ENCODE measurements around the gene FAM107B.
A peak's percentile ranks its signal among the peaks of the same experiment; 100 is the strongest.
"Not testable (repeated sequence)": the region's sequence is repeated elsewhere in the genome, so short reads cannot be mapped to it uniquely, and the experiment has no call there.

Gene FAM107B

DNA sequence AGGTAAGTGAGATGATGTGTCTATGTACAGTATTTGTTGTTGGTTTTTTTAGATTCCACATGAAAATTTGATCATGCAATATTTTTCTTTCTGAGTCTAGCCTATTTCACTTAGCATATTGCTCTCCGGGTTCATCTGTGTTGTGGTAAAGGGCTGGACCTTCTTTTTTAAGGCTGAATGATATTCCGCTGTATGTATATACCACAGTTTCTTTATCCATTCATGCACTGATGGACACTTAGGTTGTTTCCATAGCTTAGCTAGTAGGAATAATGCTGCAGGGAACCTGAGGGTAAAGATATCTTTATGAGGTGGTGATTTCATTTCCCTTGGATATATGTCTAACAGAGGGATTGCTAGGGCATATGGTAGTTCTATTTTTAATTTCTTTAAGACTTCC, 80.8 kb downstream of the FAM107B start:
- DNase-seq, result no peak
- H3K4me1 Mint-ChIP-seq, result peaks cover 15% of the 10 kb centered on the region
- H3K27me3 Mint-ChIP-seq (ENCODE audit: low read depth, poor library complexity), result peaks cover 3% of the 10 kb centered on the region
- H3K36me3 Mint-ChIP-seq (ENCODE audit: low read depth), result no peaks in the 10 kb centered on the region
- no peak for TF ChIP-seq CTCF (IDR thresholded peaks at IDR 0.05)
- H3K9me3 Mint-ChIP-seq, result no peaks in the 10 kb centered on the region
- H3K4me3 Mint-ChIP-seq, result no peak overlapping the region
- H3K27ac Mint-ChIP-seq, result no peak overlapping the region

- peaks cover 6% of the 10 kb centered on the region for H3K27me3 Mint-ChIP-seq (ENCODE audit: low read depth, poor library complexity)
- H3K9me3 Mint-ChIP-seq, result no peaks in the 10 kb centered on the region
- peaks cover 28% of the 10 kb centered on the region for H3K4me1 Mint-ChIP-seq
- no peaks in the 10 kb centered on the region for H3K36me3 Mint-ChIP-seq (ENCODE audit: low read depth)
- no peak overlapping the region for H3K27ac Mint-ChIP-seq
- no peak overlapping the region for H3K4me3 Mint-ChIP-seq
- no peak for DNase-seq
- TF ChIP-seq CTCF (IDR thresholded peaks at IDR 0.05), result no peak
Measured at GRCh38 chr10:14692344-14693076, 82.2 kb downstream of the FAM107B start.

DNA sequence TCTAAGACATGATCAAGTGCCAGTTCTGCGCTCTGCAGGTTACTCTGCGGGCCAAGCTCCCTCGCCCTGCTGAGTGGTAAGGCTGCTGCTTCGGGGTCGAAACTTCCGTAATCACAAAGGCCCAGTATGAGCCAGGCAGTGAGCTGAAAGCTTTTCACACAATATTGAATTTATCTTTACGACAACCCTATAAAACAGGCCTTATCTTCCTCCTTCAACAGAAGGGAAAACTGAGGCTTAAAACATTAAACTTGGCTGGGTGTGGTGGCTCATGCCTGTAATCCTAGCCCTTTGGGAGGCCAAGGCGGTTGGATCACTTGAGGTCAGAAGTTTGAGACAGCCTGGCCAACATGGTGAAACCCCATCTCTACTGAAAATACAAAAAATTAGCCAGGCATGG, 83.3 kb downstream of the FAM107B start:
- H3K27ac Mint-ChIP-seq, result no peak overlapping the region
- no peaks in the 10 kb centered on the region for H3K9me3 Mint-ChIP-seq
- H3K27me3 Mint-ChIP-seq (ENCODE audit: low read depth, poor library complexity), result peaks cover 6% of the 10 kb centered on the region
- no peak overlapping the region for H3K4me3 Mint-ChIP-seq
- no peak for DNase-seq
- H3K4me1 Mint-ChIP-seq, result peaks cover 26% of the 10 kb centered on the region
- H3K36me3 Mint-ChIP-seq (ENCODE audit: low read depth), result no peaks in the 10 kb centered on the region
- TF ChIP-seq CTCF (IDR thresholded peaks at IDR 0.05), result no peak

DNA sequence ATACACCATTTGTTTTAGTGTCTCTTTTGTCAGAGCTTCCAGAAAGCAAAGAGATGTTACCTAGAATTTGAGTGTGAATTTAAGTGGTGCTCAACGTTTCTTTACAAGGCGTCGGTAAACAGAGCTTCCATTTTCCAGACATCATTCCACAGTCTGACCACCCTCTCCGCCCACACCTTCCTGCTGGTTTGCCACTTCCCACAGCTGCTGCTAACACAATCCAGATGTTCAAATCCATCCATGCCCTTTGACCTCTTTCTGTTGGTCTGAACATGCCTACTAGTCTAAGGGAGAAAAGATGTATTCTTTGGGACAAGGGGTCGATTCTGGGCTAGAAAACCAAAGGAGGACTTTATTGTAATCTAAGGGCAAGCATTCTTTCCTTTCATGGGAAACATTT, 86.1 kb downstream of the FAM107B start:
- Mint-ChIP-seq H3K4me1 (peaks cover 24% of the 10 kb centered on the region), H3K27ac (no peak overlapping the region), H3K4me3 (no peak overlapping the region), H3K9me3 (no peaks in the 10 kb centered on the region), H3K36me3 (ENCODE audit: low read depth) (no peaks in the 10 kb centered on the region), H3K27me3 (ENCODE audit: low read depth, poor library complexity) (peaks cover 8% of the 10 kb centered on the region)
- TF ChIP-seq CTCF (IDR thresholded peaks at IDR 0.05), result no peak
- DNase-seq, result peak; percentile 6

GRCh38 chr10:14688189-14688588, 86.5 kb downstream of the FAM107B start:
- H3K4me1 Mint-ChIP-seq, result peaks cover 24% of the 10 kb centered on the region
- peak overlapping the region; percentile 24 for H3K27ac Mint-ChIP-seq
- H3K27me3 Mint-ChIP-seq (ENCODE audit: low read depth, poor library complexity); H3K4me3 Mint-ChIP-seq; DNase-seq; H3K36me3 Mint-ChIP-seq (ENCODE audit: low read depth); H3K9me3 Mint-ChIP-seq: not testable (repeated sequence)

GRCh38 chr10:14687340-14687739, 87.4 kb downstream of the FAM107B start:
- H3K27me3 Mint-ChIP-seq (ENCODE audit: low read depth, poor library complexity), result peaks cover 12% of the 10 kb centered on the region
- H3K36me3 Mint-ChIP-seq (ENCODE audit: low read depth), result no peaks in the 10 kb centered on the region
- H3K4me1 Mint-ChIP-seq, result peaks cover 24% of the 10 kb centered on the region
- H3K4me3 Mint-ChIP-seq, result no peak overlapping the region
- DNase-seq, result no peak
- H3K27ac Mint-ChIP-seq, result peak overlapping the region; percentile 5
- no peaks in the 10 kb centered on the region for H3K9me3 Mint-ChIP-seq
- no peak for TF ChIP-seq CTCF (IDR thresholded peaks at IDR 0.05)
